Choroid plexus epithelial cell (primary cell): ENCODE measurements around the gene GRIN3B.

Experiments
- DNase-seq: peaks from one replicate; pipeline ENCODE4 v3.0.0-alpha.2; 2010; ENCODE audit warnings: low read depth
- H3K4me3 ChIP-seq: 2 replicates; pipeline ENCODE4 v1.5.1; 2011; ENCODE audit warnings: low read depth, mild to moderate bottlenecking, control low read depth, low read length, moderate library complexity
- TF ChIP-seq, protein P1 (sequence below): conservative IDR thresholded peaks from 2 replicates; pipeline ENCODE4 v1.5.1; 2011; ENCODE audit warnings: low read depth, mild to moderate bottlenecking, control low read depth, inconsistent platforms, low read length, moderate library complexity

Gene GRIN3B

DNA sequence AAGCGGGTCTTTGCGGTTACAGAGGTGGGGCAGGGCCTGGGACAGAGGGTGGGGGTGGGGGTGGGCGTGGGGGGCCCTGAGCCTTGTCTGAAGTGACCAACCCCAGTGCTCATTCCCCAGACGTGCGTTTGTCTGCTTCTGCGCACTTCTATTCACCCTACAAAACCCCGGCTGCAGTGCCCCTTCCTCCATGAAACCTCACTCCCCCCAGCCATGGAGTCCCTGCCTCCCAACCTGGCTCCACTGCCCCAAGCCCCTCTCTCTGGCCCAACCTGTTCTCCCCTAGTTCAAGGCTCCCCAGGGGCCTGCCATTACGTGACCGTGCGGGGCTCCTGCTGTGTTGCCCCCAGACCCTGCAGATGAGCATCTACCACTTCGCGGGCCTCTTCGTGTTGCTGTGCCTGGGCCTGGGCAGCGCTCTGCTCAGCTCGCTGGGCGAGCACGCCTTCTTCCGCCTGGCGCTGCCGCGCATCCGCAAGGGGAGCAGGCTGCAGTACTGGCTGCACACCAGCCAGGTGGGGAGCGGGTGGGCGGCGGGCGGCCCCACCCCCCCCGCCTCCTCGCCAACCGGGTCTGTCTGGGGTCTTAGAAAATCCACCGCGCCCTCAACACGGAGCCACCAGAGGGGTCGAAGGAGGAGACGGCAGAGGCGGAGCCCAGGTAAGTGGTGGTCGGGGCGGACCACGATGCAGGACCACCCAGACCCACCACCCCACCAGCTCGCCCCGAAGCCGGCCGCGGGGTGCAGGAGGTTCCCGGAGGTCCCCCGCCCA, 8.2 kb downstream of the GRIN3B start:
- TF ChIP-seq, protein P1, sequence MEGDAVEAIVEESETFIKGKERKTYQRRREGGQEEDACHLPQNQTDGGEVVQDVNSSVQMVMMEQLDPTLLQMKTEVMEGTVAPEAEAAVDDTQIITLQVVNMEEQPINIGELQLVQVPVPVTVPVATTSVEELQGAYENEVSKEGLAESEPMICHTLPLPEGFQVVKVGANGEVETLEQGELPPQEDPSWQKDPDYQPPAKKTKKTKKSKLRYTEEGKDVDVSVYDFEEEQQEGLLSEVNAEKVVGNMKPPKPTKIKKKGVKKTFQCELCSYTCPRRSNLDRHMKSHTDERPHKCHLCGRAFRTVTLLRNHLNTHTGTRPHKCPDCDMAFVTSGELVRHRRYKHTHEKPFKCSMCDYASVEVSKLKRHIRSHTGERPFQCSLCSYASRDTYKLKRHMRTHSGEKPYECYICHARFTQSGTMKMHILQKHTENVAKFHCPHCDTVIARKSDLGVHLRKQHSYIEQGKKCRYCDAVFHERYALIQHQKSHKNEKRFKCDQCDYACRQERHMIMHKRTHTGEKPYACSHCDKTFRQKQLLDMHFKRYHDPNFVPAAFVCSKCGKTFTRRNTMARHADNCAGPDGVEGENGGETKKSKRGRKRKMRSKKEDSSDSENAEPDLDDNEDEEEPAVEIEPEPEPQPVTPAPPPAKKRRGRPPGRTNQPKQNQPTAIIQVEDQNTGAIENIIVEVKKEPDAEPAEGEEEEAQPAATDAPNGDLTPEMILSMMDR: no peak
- H3K4me3 ChIP-seq: no peak overlapping the region
- DNase-seq: no peak

DNA sequence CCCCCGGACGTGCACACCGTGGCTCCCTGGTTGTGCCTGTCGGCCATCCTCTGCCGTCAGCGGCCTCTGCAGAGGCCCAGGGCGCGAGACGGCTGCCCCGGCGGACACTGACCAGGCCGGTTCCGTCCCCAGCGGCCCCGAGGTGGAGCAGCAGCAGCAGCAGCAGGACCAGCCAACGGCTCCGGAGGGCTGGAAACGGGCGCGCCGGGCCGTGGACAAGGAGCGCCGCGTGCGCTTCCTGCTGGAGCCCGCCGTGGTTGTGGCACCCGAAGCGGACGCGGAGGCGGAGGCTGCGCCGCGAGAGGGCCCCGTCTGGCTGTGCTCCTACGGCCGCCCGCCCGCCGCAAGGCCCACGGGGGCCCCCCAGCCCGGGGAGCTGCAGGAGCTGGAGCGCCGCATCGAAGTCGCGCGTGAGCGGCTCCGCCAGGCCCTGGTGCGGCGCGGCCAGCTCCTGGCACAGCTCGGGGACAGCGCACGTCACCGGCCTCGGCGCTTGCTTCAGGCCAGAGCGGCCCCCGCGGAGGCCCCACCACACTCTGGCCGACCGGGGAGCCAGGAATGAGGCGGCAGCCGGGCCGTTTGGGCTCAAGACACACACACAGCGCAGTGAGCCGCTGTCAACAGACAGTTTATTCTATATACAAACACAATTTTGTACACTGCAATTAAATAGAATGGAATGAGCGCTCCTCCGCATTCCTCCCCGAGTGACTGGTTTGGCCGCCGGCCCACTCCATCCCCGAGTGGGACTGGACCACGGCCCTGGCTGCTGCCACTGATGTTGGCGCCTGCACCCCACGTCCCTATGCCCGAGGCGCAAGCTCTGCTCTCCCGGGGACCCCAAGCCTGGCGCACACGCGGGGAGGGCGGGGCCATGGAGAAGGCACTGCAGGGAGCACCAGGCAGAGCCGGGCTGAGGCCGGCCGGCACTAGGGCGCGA, 9.1 kb downstream of the GRIN3B start:
- TF ChIP-seq, protein P1: no peak
- DNase-seq: no peak
- no peak overlapping the region for H3K4me3 ChIP-seq

DNA sequence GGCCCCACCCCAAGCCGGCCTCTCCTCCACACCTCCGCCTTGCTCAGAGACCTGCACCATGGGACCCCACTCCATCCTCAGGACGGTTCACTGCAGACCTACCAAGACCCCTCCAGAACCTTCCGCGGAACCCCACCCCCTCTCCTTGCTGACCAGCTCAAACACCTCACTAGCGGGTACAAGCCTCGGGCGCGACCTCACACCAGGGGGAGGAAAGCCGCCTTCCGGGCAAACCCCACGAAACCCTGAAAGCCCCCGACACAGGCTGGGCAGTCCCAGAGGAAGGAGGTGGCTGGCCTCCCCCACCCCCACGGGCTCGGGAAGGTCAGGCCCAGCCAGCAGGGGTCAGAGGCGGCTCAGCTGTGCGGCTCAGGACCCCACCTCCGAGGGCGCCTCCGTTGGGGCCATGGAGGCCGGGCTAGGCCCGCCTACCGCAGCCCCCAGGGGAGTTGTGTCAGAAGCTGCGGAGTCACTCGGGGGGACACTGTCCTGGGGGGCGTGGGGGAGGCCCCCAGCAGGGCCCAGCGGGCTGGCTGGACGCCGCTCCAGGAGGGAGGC, 9.8 kb downstream of the GRIN3B start:
- TF ChIP-seq, protein P1: no peak
- no peak overlapping the region for H3K4me3 ChIP-seq
- no peak for DNase-seq

DNA sequence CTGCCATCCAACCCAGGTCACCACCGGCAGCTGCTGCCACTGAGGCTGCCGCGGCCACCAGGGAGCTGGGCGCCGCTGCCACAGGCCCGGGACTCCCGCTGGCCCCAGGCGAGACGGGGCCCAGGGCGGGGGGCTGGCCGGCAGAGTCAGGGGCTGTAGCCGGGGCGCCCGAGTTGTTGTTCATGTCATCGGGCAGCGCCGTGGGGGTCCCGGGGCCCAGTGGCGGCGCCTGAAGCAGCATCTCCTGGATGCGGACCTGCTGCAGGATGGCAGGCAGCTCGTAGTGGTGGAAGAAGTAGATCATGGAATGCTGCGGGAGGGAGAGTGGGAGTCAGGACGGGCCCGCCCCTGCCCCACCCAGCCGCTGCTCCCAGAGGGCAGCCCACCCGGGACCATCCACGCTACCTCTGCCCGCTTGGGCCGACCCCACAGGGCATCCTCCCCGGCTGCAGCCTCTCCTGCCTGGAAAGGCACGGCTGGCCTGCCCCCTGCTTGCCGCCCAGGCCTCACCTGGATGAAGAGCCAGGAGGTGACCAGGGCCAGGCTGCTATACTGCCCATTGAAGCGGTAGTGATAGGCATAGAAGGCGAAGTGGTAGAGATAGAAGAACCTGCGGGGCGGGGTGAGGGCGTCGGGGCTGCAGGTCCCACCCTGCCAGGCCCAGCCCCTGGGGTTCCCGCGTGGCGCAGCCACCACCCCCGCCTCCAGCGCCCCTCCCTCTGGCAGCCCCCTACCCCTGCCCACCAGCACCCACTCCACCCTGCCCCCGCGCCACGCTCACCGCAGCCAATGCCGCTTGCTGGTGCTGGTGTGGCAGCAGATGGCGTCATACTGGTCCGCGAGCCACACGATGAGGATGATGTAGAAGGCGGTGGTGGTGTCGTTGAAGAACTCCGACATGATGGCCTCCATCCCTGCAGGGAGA, 10.6 kb downstream of the GRIN3B start:
- TF ChIP-seq, protein P1: no peak
- DNase-seq: no peak
- no peak overlapping the region for H3K4me3 ChIP-seq

DNA sequence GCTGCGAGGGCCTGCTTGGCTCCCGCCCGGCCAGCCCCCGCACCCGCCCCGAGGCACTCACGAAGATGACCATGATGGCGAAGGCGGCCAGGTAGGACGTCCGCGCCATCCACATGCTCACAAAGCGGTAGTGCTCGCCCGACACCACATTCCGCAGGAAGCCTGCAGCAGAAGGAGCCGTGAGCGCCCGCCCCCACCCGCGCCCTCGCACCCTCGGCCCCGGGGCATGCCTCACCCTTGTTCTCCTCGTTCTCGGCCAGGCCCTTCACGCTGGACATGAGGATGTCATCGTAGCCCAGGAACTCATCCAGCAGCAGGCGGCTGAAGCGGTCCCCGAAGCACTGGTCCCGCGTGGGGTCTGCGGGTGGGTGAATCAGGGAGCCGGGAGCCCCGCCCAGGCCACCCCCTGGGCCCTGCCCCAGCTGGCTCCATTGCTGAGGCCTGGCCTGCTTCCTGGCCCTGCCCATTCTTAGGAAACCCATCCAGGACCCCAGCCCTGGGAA, 11.7 kb downstream of the GRIN3B start:
- no peak overlapping the region for H3K4me3 ChIP-seq
- TF ChIP-seq, protein P1: no peak
- DNase-seq: no peak

DNA sequence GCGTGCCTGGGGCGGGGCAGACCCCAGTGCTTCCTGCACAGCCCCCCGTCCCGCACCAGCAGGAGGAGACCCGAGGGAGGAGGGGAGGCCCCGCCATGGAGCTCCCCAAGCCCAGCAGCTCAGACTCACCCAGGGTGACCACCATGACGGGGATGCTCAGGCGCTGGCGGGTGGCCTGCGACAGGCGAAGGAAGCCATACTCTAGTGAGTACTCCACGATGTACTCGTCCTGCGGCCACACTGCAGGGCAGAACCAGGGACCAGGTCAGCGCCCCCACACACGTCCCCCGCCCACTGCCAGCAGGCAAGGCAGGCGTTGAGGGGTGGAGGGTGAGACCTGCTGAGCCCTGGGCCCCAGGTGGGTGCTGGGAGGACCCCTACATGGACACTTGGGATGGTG, 12.1 kb downstream of the GRIN3B start:
- DNase-seq: no peak
- H3K4me3 ChIP-seq: no peak overlapping the region
- TF ChIP-seq, protein P1: no peak
